ENCODE results near the gene SLC2A4RG. TPM values are rescaled to one million over a fixed set of nuclear protein-coding genes. Genes with fewer than 3 reads are reported as not detected.

SLC2A4RG gene
- total and polyA plus RNA-seq, 2 of the 13 experiments (the other 11 are each of a cell fraction or from before 2014, with no cell fraction given), result 91.4 to 95.9 TPM

DNA sequence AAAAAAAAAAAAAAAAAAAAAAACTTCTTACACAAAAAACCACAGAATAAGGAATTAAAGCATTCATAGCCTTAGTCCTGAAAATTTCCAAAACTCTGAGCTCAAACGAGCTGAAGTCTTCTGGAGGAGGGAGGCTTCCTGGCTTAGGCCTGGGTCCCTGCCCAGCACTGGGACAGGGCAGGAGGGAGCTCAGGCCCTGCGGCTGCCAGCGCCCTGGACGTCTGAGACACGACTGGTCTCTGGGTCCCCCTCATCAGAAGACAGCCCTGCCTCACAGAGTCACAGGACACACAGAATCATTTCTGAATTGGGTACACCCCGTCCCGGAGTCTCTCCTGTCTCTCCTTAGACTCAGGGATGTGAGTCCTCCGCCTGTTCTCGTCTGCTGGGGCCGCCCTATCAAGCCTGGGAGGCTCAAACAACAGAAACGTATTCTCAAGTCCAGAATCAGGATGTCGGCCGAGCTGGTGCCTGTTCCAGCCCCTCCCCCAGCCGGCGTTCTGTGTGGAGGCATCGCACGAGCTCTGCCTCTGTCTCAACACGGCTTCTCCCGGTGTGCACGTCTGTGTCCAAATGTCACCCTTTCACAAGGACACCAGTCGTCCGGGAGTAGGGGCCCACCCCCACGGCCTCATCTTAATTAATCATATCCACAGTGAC lies 52.1 kb downstream of the SLC2A4RG start (continued):
- TF ChIP-seq, protein P1, sequence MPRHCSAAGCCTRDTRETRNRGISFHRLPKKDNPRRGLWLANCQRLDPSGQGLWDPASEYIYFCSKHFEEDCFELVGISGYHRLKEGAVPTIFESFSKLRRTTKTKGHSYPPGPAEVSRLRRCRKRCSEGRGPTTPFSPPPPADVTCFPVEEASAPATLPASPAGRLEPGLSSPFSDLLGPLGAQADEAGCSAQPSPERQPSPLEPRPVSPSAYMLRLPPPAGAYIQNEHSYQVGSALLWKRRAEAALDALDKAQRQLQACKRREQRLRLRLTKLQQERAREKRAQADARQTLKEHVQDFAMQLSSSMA (CRISPR knock-in tag; IDR thresholded peaks at IDR 0.05), result 0 out of 2 replicates have a peak, but pooled peaks have one; percentile 24
- peak; percentile 50; the same call in 1 of the 2 replicates for TF ChIP-seq BHLHE40 (IDR thresholded peaks at IDR 0.05; ENCODE audit: low read length)
- no peak for TF ChIP-seq ZNF614 (CRISPR knock-in tag; IDR thresholded peaks at IDR 0.05; ENCODE audit: borderline replicate concordance)
- TF ChIP-seq SAP130 (CRISPR knock-in tag; IDR thresholded peaks at IDR 0.05; ENCODE audit: low read depth), result 0 out of 2 replicates have a peak, but pooled peaks have one; percentile 15
- 0 out of 2 replicates have a peak, but pooled peaks have one; percentile 16 for TF ChIP-seq ZNF501 (CRISPR knock-in tag; IDR thresholded peaks at IDR 0.05)
- TF ChIP-seq ZBTB7A (CRISPR knock-in tag; IDR thresholded peaks at IDR 0.05), result no peak
- TF ChIP-seq, protein P2, sequence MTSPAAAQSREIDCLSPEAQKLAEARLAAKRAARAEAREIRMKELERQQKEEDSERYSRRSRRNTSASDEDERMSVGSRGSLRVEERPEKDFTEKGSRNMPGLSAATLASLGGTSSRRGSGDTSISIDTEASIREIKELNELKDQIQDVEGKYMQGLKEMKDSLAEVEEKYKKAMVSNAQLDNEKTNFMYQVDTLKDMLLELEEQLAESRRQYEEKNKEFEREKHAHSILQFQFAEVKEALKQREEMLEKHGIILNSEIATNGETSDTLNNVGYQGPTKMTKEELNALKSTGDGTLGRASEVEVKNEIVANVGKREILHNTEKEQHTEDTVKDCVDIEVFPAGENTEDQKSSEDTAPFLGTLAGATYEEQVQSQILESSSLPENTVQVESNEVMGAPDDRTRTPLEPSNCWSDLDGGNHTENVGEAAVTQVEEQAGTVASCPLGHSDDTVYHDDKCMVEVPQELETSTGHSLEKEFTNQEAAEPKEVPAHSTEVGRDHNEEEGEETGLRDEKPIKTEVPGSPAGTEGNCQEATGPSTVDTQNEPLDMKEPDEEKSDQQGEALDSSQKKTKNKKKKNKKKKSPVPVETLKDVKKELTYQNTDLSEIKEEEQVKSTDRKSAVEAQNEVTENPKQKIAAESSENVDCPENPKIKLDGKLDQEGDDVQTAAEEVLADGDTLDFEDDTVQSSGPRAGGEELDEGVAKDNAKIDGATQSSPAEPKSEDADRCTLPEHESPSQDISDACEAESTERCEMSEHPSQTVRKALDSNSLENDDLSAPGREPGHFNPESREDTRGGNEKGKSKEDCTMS (CRISPR knock-in tag; conservative IDR thresholded peaks at IDR 0.05), result no peak
- TF ChIP-seq, protein P3, sequence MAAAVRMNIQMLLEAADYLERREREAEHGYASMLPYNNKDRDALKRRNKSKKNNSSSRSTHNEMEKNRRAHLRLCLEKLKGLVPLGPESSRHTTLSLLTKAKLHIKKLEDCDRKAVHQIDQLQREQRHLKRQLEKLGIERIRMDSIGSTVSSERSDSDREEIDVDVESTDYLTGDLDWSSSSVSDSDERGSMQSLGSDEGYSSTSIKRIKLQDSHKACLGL (CRISPR knock-in tag; IDR thresholded peaks at IDR 0.05), result peak; percentile 57; the same call in 1 of the 2 replicates
- TF ChIP-seq, protein P4, sequence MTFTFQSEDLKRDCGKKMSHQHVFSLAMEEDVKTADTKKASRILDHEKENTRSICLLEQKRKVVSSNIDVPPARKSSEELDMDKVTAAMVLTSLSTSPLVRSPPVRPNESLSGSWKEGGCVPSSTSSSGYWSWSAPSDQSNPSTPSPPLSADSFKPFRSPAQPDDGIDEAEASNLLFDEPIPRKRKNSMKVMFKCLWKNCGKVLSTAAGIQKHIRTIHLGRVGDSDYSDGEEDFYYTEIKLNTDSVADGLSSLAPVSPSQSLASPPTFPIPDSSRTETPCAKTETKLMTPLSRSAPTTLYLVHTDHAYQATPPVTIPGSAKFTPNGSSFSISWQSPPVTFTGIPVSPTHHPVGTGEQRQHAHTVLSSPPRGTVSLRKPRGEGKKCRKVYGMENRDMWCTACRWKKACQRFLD (CRISPR knock-in tag; IDR thresholded peaks at IDR 0.05; ENCODE audit: borderline replicate concordance), result no peak
- TF ChIP-seq, protein P5, sequence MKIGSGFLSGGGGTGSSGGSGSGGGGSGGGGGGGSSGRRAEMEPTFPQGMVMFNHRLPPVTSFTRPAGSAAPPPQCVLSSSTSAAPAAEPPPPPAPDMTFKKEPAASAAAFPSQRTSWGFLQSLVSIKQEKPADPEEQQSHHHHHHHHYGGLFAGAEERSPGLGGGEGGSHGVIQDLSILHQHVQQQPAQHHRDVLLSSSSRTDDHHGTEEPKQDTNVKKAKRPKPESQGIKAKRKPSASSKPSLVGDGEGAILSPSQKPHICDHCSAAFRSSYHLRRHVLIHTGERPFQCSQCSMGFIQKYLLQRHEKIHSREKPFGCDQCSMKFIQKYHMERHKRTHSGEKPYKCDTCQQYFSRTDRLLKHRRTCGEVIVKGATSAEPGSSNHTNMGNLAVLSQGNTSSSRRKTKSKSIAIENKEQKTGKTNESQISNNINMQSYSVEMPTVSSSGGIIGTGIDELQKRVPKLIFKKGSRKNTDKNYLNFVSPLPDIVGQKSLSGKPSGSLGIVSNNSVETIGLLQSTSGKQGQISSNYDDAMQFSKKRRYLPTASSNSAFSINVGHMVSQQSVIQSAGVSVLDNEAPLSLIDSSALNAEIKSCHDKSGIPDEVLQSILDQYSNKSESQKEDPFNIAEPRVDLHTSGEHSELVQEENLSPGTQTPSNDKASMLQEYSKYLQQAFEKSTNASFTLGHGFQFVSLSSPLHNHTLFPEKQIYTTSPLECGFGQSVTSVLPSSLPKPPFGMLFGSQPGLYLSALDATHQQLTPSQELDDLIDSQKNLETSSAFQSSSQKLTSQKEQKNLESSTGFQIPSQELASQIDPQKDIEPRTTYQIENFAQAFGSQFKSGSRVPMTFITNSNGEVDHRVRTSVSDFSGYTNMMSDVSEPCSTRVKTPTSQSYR (CRISPR knock-in tag; IDR thresholded peaks at IDR 0.05; ENCODE audit: borderline replicate concordance), result peak; percentile 82
- TF ChIP-seq, protein P6, sequence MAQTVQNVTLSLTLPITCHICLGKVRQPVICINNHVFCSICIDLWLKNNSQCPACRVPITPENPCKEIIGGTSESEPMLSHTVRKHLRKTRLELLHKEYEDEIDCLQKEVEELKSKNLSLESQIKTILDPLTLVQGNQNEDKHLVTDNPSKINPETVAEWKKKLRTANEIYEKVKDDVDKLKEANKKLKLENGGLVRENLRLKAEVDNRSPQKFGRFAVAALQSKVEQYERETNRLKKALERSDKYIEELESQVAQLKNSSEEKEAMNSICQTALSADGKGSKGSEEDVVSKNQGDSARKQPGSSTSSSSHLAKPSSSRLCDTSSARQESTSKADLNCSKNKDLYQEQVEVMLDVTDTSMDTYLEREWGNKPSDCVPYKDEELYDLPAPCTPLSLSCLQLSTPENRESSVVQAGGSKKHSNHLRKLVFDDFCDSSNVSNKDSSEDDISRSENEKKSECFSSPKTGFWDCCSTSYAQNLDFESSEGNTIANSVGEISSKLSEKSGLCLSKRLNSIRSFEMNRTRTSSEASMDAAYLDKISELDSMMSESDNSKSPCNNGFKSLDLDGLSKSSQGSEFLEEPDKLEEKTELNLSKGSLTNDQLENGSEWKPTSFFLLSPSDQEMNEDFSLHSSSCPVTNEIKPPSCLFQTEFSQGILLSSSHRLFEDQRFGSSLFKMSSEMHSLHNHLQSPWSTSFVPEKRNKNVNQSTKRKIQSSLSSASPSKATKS (CRISPR knock-in tag; IDR thresholded peaks at IDR 0.05), result no peak
- TF ChIP-seq, protein P7, sequence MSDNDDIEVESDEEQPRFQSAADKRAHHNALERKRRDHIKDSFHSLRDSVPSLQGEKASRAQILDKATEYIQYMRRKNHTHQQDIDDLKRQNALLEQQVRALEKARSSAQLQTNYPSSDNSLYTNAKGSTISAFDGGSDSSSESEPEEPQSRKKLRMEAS (IDR thresholded peaks at IDR 0.05), result peak; percentile 10; the same call in 1 of the 2 replicates
- TF ChIP-seq HES4 (CRISPR knock-in tag; IDR thresholded peaks at IDR 0.05; ENCODE audit: borderline replicate concordance), result 0 out of 2 replicates have a peak, but pooled peaks have one; percentile 54

Measured in HepG2 (cell line).